WTC11 (cell line): ENCODE results near the gene PRR35. TPM values are rescaled to one million over a fixed set of nuclear protein-coding genes. Genes with fewer than 3 reads are reported as not detected.

Experiments
- ATAC-seq: fragments of 200-7000 bp; cut with Tn5 transposase; 2 replicates; pipeline ENCODE4 v1.10.0; 2021; ENCODE audit warnings: mild to moderate bottlenecking, moderate library complexity
- CTCF ChIA-PET: fragments of 300-600 bp; sonication (Branson Sonifier 250); formaldehyde crosslinking; loops from one replicate; lab custom pipeline; 2021; ENCODE audit warnings: antibody characterized with exemption; lab: Charles Lee
- POLR2A ChIA-PET: fragments of 350-600 bp; sonication (Branson Sonifier 250); formaldehyde crosslinking; loops from one replicate; lab custom pipeline; 2021; ENCODE audit warnings: antibody characterized with exemption; lab: Charles Lee
- DNase-seq: peaks from one replicate; pipeline ENCODE4 v3.0.0; 2021; ENCODE audit warnings: low spot score
- H3K27ac Mint-ChIP-seq: 2 replicates; pipeline ENCODE4 v1.8.0; 2021; ENCODE audit warnings: mixed read lengths
- H3K27me3 Mint-ChIP-seq: 2 replicates; pipeline ENCODE4 v1.8.0; 2021; ENCODE audit warnings: low read depth, mild to moderate bottlenecking, moderate library complexity, mixed read lengths
- H3K36me3 Mint-ChIP-seq: 2 replicates; pipeline ENCODE4 v1.8.0; 2021; ENCODE audit warnings: mixed read lengths
- H3K4me1 Mint-ChIP-seq: 2 replicates; pipeline ENCODE4 v1.8.0; 2022; ENCODE audit warnings: mixed read lengths
- H3K4me3 Mint-ChIP-seq: 2 replicates; pipeline ENCODE4 v1.8.0; 2021; ENCODE audit warnings: mild to moderate bottlenecking, moderate library complexity, mixed read lengths
- H3K9me3 Mint-ChIP-seq: 2 replicates; pipeline ENCODE4 v1.8.0; 2021; ENCODE audit warnings: mixed read lengths
- GABPB1 ChIP-seq: sonication (generic); formaldehyde crosslinking; IDR thresholded peaks from 2 replicates; pipeline ENCODE4 v1.8.1; 2023; ENCODE audit warnings: mild to moderate bottlenecking, missing genetic modification reagents
- KAT7 ChIP-seq: sonication (generic); formaldehyde crosslinking; IDR thresholded peaks from 2 replicates; pipeline ENCODE4 v1.8.1; 2023; ENCODE audit warnings: missing genetic modification reagents, mild to moderate bottlenecking, borderline replicate concordance
- NR1H2 ChIP-seq: sonication (generic); formaldehyde crosslinking; IDR thresholded peaks from 2 replicates; pipeline ENCODE4 v1.9.0; 2021; ENCODE audit warnings: mild to moderate bottlenecking, moderate library complexity, missing genetic modification reagents
- OVOL2 ChIP-seq: fragments of 250-450 bp; sonication (Bioruptor Pico); IDR thresholded peaks from 2 replicates; pipeline ENCODE4 v1.9.0; 2021; ENCODE audit warnings: mild to moderate bottlenecking, borderline replicate concordance
- PRRX2 ChIP-seq: fragments of 250-450 bp; sonication (Bioruptor Pico); IDR thresholded peaks from 2 replicates; pipeline ENCODE4 v1.8.0; 2021; ENCODE audit warnings: mild to moderate bottlenecking
- RORB ChIP-seq: fragments of 250-450 bp; sonication (Bioruptor Pico); IDR thresholded peaks from 2 replicates; pipeline ENCODE4 v1.9.0; 2021; ENCODE audit warnings: mild to moderate bottlenecking
- SOX15 ChIP-seq: fragments of 250-450 bp; sonication (Bioruptor Pico); IDR thresholded peaks from 2 replicates; pipeline ENCODE4 v1.9.0; 2021; ENCODE audit warnings: mild to moderate bottlenecking
- TEAD4 ChIP-seq: sonication (generic); formaldehyde crosslinking; IDR thresholded peaks from 2 replicates; pipeline ENCODE4 v1.8.0; 2022; ENCODE audit warnings: mild to moderate bottlenecking, missing genetic modification reagents
- ZNF232 ChIP-seq: sonication (generic); formaldehyde crosslinking; IDR thresholded peaks from 2 replicates; pipeline ENCODE4 v1.8.0; 2022; ENCODE audit warnings: mild to moderate bottlenecking, missing genetic modification reagents
- ZNF263 ChIP-seq: sonication (generic); formaldehyde crosslinking; IDR thresholded peaks from 2 replicates; pipeline ENCODE4 v1.8.1; 2022; ENCODE audit warnings: low read depth, mild to moderate bottlenecking, moderate library complexity, missing genetic modification reagents
- total RNA-seq: library from RNA; stranded (reverse); gene quantifications from 3 replicates; pipeline ENCODE4 v1.2.3, GENCODE V29; 2021
- TF ChIP-seq, protein P1 (sequence below): sonication (generic); formaldehyde crosslinking; IDR thresholded peaks from 2 replicates; pipeline ENCODE4 v1.8.0; 2023; ENCODE audit warnings: missing genetic modification reagents, mild to moderate bottlenecking, borderline replicate concordance
- TF ChIP-seq, protein P2 (sequence below): sonication (generic); formaldehyde crosslinking; IDR thresholded peaks from 2 replicates; pipeline ENCODE4 v1.8.1; 2023; ENCODE audit warnings: mild to moderate bottlenecking, missing genetic modification reagents, moderate library complexity
- TF ChIP-seq, protein P3 (sequence below): sonication (generic); formaldehyde crosslinking; IDR thresholded peaks from 2 replicates; pipeline ENCODE4 v1.8.1; 2022; ENCODE audit warnings: missing genetic modification reagents, borderline replicate concordance
- TF ChIP-seq, protein P4 (sequence below): sonication (generic); formaldehyde crosslinking; IDR thresholded peaks from 2 replicates; pipeline ENCODE4 v1.8.1; 2023; ENCODE audit warnings: mild to moderate bottlenecking, missing genetic modification reagents
- TF ChIP-seq, protein P5 (sequence below): sonication (generic); formaldehyde crosslinking; IDR thresholded peaks from 2 replicates; pipeline ENCODE4 v1.8.1; 2023; ENCODE audit warnings: mild to moderate bottlenecking, missing genetic modification reagents, moderate library complexity
- TF ChIP-seq, protein P6 (sequence below): sonication (generic); formaldehyde crosslinking; IDR thresholded peaks from 2 replicates; pipeline ENCODE4 v1.8.1; 2022; ENCODE audit warnings: mild to moderate bottlenecking, missing genetic modification reagents, moderate library complexity, borderline replicate concordance
- TF ChIP-seq, protein P7 (sequence below): fragments of 250-450 bp; sonication (Bioruptor Pico); IDR thresholded peaks from 2 replicates; pipeline ENCODE4 v1.8.0; 2021; ENCODE audit warnings: mild to moderate bottlenecking
- TF ChIP-seq, protein P8 (sequence below): sonication (generic); formaldehyde crosslinking; IDR thresholded peaks from 2 replicates; pipeline ENCODE4 v1.8.1; 2022; ENCODE audit warnings: low read depth, missing genetic modification reagents, borderline replicate concordance

The PRR35 gene
- total RNA-seq, 1 experiment from 2014 or later: 0.72 TPM

DNA sequence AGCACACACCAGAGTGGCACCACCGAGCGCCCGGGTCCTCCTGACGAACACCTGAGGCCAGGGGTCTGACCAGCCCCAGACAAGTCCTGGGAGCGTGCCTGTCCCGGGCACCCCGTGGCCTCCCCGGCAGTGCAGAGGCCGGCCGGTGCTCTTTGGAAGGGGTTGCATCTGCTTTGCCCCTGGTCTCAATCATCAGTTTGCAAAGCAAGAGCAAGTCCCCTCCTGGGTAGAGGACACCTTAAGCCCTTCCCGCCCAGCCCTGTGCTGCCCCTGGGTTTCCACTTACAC, 44.3 kb upstream of the PRR35 start (continued):
- TF ChIP-seq, protein P1, sequence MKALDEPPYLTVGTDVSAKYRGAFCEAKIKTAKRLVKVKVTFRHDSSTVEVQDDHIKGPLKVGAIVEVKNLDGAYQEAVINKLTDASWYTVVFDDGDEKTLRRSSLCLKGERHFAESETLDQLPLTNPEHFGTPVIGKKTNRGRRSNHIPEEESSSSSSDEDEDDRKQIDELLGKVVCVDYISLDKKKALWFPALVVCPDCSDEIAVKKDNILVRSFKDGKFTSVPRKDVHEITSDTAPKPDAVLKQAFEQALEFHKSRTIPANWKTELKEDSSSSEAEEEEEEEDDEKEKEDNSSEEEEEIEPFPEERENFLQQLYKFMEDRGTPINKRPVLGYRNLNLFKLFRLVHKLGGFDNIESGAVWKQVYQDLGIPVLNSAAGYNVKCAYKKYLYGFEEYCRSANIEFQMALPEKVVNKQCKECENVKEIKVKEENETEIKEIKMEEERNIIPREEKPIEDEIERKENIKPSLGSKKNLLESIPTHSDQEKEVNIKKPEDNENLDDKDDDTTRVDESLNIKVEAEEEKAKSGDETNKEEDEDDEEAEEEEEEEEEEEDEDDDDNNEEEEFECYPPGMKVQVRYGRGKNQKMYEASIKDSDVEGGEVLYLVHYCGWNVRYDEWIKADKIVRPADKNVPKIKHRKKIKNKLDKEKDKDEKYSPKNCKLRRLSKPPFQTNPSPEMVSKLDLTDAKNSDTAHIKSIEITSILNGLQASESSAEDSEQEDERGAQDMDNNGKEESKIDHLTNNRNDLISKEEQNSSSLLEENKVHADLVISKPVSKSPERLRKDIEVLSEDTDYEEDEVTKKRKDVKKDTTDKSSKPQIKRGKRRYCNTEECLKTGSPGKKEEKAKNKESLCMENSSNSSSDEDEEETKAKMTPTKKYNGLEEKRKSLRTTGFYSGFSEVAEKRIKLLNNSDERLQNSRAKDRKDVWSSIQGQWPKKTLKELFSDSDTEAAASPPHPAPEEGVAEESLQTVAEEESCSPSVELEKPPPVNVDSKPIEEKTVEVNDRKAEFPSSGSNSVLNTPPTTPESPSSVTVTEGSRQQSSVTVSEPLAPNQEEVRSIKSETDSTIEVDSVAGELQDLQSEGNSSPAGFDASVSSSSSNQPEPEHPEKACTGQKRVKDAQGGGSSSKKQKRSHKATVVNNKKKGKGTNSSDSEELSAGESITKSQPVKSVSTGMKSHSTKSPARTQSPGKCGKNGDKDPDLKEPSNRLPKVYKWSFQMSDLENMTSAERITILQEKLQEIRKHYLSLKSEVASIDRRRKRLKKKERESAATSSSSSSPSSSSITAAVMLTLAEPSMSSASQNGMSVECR (CRISPR knock-in tag): no peak
- no peak for TF ChIP-seq KAT7 (CRISPR knock-in tag)
- TF ChIP-seq RORB: no peak
- TF ChIP-seq TEAD4 (CRISPR knock-in tag): no peak
- TF ChIP-seq, protein P2, sequence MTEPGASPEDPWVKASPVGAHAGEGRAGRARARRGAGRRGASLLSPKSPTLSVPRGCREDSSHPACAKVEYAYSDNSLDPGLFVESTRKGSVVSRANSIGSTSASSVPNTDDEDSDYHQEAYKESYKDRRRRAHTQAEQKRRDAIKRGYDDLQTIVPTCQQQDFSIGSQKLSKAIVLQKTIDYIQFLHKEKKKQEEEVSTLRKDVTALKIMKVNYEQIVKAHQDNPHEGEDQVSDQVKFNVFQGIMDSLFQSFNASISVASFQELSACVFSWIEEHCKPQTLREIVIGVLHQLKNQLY (CRISPR knock-in tag): no peak
- TF ChIP-seq NR1H2 (CRISPR knock-in tag): no peak
- TF ChIP-seq, protein P3, sequence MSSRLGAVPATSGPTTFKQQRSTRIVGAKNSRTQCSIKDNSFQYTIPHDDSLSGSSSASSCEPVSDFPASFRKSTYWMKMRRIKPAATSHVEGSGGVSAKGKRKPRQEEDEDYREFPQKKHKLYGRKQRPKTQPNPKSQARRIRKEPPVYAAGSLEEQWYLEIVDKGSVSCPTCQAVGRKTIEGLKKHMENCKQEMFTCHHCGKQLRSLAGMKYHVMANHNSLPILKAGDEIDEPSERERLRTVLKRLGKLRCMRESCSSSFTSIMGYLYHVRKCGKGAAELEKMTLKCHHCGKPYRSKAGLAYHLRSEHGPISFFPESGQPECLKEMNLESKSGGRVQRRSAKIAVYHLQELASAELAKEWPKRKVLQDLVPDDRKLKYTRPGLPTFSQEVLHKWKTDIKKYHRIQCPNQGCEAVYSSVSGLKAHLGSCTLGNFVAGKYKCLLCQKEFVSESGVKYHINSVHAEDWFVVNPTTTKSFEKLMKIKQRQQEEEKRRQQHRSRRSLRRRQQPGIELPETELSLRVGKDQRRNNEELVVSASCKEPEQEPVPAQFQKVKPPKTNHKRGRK: no peak
- TF ChIP-seq, protein P4, sequence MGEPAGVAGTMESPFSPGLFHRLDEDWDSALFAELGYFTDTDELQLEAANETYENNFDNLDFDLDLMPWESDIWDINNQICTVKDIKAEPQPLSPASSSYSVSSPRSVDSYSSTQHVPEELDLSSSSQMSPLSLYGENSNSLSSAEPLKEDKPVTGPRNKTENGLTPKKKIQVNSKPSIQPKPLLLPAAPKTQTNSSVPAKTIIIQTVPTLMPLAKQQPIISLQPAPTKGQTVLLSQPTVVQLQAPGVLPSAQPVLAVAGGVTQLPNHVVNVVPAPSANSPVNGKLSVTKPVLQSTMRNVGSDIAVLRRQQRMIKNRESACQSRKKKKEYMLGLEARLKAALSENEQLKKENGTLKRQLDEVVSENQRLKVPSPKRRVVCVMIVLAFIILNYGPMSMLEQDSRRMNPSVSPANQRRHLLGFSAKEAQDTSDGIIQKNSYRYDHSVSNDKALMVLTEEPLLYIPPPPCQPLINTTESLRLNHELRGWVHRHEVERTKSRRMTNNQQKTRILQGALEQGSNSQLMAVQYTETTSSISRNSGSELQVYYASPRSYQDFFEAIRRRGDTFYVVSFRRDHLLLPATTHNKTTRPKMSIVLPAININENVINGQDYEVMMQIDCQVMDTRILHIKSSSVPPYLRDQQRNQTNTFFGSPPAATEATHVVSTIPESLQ: no peak
- TF ChIP-seq PRRX2 (CRISPR knock-in tag): no peak
- no peak for TF ChIP-seq OVOL2
- TF ChIP-seq SOX15 (CRISPR knock-in tag): no peak
- TF ChIP-seq GABPB1: no peak
- TF ChIP-seq, all 79 proteins: peak for 0

DNA sequence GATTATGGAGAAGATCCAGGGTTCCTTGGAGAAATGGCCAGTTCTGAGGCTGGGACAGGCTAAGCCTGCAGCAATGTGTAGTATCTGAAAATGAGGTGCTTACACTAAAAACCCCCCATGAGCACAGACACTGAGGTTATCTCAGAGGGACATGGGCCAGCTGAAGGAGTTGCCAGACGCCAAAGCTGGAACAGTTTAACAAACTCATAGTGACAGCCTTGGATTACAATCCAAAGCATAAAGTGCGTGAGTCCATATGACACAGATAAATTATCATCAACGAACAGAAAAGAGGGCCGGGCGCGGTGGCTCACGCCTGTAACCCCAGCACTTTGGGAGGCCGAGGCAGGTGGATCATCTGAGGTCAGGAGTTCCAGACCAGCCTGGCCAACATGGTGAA, 43.9 kb upstream of the PRR35 start:
- ChIA-PET POLR2A (no interaction called here), CTCF (no interaction called here)
- Mint-ChIP-seq H3K27ac (no peak overlapping the region), H3K36me3 (peaks cover 2% of the 10 kb centered on the region; the same call in 1 of the 2 replicates), H3K27me3 (no peaks in the 10 kb centered on the region), H3K4me3 (no peak overlapping the region), H3K4me1 (no peaks in the 10 kb centered on the region), H3K9me3 (no peaks in the 10 kb centered on the region)
- no peak for ATAC-seq
- no peak for DNase-seq
- TF ChIP-seq ZNF232 (CRISPR knock-in tag): no peak
- TF ChIP-seq, protein P5, sequence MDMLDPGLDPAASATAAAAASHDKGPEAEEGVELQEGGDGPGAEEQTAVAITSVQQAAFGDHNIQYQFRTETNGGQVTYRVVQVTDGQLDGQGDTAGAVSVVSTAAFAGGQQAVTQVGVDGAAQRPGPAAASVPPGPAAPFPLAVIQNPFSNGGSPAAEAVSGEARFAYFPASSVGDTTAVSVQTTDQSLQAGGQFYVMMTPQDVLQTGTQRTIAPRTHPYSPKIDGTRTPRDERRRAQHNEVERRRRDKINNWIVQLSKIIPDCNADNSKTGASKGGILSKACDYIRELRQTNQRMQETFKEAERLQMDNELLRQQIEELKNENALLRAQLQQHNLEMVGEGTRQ (CRISPR knock-in tag): no peak
- TF ChIP-seq, protein P1 (CRISPR knock-in tag): no peak
- TF ChIP-seq, protein P6, sequence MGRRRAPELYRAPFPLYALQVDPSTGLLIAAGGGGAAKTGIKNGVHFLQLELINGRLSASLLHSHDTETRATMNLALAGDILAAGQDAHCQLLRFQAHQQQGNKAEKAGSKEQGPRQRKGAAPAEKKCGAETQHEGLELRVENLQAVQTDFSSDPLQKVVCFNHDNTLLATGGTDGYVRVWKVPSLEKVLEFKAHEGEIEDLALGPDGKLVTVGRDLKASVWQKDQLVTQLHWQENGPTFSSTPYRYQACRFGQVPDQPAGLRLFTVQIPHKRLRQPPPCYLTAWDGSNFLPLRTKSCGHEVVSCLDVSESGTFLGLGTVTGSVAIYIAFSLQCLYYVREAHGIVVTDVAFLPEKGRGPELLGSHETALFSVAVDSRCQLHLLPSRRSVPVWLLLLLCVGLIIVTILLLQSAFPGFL (CRISPR knock-in tag): no peak
- TF ChIP-seq, protein P7, sequence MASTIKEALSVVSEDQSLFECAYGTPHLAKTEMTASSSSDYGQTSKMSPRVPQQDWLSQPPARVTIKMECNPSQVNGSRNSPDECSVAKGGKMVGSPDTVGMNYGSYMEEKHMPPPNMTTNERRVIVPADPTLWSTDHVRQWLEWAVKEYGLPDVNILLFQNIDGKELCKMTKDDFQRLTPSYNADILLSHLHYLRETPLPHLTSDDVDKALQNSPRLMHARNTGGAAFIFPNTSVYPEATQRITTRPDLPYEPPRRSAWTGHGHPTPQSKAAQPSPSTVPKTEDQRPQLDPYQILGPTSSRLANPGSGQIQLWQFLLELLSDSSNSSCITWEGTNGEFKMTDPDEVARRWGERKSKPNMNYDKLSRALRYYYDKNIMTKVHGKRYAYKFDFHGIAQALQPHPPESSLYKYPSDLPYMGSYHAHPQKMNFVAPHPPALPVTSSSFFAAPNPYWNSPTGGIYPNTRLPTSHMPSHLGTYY (CRISPR knock-in tag): no peak
- TF ChIP-seq ZNF263: no peak
- TF ChIP-seq, protein P8, sequence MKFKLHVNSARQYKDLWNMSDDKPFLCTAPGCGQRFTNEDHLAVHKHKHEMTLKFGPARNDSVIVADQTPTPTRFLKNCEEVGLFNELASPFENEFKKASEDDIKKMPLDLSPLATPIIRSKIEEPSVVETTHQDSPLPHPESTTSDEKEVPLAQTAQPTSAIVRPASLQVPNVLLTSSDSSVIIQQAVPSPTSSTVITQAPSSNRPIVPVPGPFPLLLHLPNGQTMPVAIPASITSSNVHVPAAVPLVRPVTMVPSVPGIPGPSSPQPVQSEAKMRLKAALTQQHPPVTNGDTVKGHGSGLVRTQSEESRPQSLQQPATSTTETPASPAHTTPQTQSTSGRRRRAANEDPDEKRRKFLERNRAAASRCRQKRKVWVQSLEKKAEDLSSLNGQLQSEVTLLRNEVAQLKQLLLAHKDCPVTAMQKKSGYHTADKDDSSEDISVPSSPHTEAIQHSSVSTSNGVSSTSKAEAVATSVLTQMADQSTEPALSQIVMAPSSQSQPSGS (CRISPR knock-in tag): no peak
